NOMO-1 (cell line): ENCODE data around the gene SELPLG.
"Not testable (repeated sequence)": the region's sequence is repeated elsewhere in the genome, so short reads cannot be mapped to it uniquely, and the experiment has no call there.

Source experiments
- DNase-seq, 2 experiments: peaks; one replicate each; lab custom pipeline; 2025; ENCODE audit not compliant: unreplicated experiment in 2 of 2; lab: John Stamatoyannopoulos, UW

SELPLG gene

DNA sequence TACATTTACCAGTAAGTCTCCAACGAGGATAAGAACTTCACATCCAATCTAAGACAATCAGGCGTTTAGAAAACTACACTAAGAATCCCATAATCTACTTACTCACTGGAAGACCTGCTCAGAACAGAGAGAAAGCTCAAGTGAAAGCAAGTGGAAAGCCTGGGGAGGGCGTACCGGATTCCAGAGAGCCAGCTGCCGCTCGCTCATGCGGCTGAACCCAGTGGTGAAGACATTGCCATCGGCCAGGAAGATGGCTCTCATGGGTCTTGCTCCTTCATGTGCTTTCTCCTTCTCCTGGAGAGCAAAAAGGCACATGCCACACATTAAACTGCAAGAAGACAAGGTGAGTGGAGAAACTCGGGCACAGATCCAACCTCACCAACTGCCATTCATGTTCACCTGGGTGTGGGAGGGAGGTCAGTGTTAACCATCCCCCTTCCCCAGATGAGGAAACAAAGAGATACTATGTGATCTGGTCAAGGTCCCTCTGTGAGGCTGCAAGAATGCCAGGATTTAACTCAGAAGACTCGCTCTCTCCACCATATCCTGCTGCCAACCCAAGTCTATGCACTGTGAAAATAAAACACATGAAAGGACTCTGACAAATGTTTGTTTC lies 23.5 kb upstream of the SELPLG start:
- DNase-seq, result no peak

DNA sequence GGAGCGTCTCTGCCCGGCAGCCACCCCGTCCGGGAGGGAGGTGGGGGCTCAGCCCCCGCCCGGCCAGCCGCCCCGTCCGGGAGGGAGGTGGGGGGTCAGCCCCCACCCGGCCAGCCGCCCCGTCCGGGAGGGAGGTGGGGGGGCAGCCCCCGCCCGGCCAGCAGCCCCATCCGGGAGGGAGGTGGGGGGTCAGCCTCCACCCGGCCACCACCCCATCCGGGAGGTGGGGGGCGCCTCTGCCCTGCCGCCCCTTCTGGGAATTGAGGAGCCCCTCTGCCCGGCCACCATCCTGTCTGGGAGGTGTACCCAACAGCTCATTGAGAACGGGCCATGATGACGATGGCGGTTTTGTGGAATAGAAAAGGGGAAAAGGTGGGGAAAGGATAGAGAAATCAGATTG lies 22.6 kb upstream of the SELPLG start:
- DNase-seq, result not testable (repeated sequence)

DNA sequence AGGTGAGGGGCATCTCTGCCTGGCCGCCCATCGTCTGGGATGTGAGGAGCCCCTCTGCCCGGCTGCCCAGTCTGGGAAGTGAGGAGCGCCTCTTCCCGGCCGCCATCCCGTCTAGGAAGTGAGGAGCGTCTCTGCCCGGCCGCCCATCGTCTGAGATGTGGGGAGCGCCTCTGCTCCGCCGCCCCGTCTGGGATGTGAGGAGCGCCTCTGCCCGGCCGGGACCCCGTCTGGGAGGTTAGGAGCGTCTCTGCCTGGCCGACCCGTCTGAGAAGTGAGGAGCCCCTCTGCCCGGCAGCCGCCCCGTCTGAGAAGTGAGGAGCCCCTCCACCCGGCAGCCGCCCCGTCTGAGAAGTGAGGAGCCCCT lies 22.1 kb upstream of the SELPLG start:
- DNase-seq, result not testable (repeated sequence)

DNA sequence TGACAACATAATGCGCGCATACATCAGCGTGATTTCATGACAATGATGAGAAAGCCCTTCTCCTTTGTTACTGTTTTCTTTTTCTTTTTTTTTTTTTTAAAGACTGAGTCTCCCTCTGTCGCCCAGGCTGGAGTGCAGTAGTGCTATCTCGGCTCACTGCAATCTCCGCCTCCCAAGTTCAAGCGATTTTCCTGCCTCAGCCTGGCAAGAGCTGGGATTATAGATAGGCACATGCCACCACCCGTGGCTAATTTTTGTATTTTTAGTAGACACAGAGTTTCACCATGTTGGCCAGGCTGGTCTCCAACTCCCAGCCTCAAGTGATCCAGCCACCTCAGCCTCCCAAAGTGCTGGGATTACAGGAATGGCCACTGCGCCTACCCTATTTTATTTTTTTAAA lies 20.9 kb upstream of the SELPLG start:
- DNase-seq, result not testable (repeated sequence)

DNA sequence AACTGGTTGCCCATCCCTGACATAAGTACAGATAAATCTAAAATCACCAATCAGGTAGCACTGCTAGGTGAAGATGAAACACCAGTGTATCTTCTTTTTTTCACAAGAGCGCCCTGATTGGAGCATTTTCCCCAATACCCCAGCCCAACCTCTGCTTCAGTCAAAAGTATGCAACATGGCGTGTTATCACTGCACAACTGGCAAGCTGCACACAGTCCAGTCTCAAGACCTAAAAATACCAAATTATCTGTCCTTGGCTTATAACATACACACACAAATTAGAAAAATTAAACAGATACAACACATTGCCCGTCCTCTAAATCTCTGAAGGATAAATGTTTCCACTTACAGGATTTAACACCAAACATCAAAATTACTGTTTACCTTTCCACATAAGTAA lies 20.2 kb upstream of the SELPLG start:
- no peak for DNase-seq

DNA sequence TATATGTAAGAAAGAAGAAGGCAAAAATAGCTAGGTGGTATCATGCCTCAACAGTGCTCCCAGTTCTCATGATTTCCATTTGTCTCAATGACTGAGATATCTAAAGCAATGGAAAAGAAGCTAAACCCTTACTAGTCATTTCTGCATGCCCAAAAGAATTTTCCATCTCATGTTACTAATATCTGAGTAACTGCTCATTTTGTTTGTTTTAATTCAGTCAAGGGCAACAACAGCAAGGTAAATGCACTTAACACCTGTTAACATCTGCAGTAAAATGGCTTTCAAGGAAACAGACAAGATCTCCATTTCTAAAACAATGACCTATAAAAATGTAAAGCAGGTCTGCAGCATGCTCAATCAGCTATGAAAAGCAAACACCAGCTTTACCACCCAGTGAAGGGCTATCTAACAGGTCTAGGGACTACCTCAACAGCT lies 19.4 kb upstream of the SELPLG start:
- no peak for DNase-seq

DNA sequence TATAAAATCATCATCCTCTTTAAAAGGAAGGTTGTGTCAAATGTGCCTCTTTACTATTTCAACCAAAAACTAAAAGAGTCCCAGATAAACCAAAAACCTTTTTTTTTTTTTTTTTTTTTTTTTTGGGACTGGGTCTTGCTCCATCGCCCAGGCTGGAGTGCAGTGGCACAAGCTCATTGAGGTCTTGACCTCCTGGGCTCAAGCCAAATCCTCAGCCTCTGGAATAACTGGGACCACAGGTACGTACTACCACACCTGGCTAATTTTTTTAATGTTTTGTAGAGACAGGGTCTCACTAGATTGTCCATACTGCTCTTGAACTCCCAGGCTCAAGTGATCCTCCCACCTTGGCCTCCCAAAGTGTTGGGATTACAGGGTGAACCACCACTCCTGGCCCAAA lies 16.4 kb upstream of the SELPLG start:
- DNase-seq, result no peak

DNA sequence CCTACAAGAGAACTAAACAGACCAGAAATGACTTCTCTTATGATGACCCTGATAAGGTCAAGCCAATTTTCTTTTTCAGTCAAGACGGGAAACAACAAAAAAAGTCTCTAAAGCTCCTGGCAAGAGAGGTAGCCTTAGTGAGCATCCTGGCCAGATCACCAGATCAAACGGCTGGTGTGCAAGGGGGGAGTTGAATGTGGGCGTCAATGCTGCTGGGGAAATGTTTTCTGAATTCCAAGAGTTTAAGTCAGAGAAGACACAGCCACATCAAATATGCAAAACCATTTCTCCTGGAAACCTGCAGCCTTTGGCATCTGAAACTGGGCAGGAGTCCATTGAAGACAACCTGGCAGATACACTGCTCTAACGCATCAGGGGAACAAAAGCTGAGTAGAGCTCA lies 16.0 kb upstream of the SELPLG start:
- DNase-seq, result no peak

DNA sequence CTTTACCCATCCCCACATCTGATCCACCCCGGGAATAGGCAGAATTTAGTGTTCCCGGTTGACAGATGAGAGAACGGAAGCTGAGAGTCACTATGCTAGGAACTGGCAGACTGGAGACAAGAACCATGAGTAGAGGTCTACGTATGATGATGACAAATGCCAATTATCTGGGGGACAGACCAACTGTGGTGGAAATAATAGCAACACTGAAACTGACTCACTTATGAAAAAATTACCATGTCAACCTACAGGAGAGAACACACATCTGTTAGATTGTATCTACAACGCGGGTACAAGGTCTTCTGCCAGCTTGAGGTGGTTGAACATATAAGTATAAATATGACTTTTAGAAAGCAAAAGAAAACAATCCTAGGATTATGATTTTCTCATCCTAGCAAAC lies 15.4 kb upstream of the SELPLG start:
- no peak for DNase-seq

DNA sequence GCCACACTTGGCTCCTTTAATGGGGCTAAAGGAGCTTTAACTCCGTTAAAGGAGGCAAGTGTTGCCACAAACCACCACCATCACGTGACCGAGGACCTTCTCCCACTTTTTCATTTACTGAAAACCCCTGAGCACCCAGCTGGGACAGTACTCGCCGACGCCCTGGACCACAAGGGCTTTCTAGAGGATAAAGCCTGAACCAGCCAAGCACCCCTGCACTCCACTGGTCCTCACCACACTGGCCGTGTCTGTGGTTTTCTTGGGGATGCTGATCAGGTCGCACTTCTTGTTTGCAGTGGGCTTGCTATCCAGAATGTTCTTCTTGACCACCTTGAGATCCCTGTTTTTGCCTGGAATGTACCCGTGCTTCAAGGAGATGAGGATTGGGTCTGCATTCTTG lies 14.7 kb upstream of the SELPLG start:
- DNase-seq, result no peak

DNA sequence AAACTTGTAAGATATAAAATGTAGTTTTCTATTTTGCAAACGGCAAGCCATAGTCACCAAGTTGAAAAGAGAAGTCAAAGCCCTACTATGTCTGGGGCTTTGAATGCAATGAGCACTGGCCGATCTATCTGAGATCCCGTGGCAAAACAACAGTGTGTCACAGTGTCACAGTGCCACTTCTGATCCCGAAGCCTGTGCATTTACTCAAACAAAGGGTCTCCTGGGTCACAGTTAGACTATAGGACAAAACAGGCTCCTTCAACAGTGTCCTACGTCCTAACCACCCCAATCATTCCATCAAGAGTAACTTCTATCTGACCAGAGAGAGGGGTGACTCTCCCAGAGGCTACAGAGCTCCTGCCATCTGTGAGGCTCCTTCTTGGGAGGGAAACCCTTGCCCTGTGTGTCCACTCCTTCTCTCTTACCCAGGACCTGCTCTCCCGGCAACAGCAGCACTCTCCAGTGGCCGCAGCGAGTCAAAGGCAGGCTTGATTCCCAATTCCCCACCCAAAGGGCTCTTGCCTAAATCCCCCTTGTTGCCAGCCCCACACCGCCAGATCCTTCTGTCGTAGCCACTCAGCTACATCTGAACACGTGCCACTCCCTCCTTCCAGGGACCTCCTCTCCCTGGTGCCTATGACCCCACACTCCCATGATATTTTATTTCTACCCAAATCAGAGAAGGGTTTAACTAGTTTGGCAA lies 14.0 kb upstream of the SELPLG start:
- no peak for DNase-seq

DNA sequence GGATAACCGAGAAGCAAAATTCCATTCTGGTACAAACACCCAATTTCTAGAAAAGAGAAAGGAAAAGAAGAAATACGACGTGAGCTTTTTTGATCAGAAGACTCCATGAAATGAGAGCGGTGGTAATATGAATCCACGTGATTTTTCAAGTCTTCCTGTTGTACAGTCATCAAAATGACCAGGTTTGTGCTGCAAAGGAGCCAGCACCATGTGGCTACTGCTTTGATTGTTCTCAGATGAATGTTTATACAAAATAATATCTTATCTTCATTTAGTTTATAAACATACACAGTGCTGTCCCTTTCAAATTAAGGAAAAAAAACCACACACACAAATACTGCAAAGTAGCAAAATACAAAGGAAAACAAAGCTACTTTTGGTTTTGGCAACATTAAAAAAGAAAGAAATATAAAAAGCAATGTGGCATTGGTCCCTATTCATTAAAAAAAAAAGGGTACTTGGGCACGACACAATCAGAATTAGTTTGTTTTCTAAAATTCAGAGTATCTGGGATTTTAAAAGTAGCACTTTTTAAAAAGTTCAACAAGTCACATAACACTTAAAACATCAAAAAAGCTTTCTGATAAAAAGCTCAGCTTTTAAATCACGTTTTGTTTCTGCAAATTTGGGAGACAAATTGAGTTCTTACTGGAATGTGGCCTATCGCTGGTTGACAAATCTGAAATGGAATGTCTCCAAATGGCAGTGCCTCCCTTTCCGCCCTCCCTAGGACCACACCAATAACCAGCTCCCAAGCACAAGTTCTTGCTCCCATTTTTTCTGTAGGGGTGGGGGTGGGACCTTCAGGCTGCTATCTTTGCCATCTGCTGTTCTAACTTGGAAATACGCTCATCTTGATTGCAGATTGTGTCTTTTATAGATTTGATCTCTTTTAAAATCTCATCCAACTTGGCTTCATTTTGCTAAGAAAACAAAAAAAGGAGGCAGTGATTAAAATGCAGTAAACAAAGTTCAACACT lies 13.2 kb upstream of the SELPLG start:
- no peak for DNase-seq

DNA sequence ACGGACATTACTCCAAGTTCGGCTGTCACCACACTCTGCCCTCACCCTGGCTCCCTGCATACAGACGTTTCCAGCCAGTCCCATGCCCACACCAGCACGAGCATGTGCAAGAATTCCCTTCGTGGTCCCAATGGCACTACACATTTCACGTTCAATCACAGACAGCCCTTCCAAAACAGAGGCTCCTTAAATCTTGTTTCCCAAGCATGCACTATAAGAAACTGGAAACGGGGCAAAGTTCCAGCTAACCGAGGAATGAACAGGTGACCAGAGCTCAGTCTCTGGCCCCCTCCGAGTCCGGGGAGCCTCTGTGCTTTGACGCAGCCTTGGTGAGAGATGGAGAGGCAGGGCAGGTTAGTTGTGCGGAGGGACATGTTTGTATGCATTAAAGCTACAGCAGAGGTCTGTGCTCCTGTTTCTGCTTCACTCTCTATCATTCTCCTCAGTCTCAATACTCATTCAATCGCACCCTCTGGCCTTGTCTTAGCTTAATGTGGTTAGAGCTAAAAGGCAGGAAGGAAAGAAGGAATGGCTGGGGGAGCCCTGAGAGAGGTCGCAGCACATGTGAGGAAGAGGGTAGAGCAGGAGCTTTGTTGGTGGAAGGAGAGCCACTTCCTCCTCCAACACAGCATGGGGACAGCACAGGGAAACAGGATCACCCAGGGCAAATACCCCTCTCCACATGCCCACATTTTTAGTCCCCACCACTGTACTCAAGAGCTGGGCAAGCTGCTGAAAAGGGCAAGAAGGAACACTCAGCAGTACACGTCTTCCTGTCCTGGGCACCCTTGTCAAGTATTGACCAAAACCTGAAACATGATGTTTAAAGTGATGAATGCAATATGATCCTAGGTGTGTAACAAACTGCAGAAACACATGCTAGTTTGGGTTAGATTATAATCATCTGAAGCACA lies 12.2 kb upstream of the SELPLG start:
- DNase-seq, result no peak

DNA sequence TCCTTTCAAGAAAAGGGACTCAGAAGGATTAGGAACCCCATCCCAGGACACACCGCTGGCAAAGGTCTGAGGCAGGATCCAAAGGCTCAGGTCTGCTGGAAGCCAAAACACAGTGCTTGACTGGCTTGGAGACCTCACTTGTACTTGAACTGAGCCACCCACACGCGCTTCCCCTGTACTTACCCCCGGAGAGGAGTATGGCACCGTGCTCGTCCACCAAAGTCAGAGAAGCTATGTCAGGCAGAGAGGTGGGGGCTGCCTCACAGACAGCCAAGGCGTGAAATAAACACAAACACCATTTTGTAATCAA lies 11.1 kb upstream of the SELPLG start:
- no peak for DNase-seq

DNA sequence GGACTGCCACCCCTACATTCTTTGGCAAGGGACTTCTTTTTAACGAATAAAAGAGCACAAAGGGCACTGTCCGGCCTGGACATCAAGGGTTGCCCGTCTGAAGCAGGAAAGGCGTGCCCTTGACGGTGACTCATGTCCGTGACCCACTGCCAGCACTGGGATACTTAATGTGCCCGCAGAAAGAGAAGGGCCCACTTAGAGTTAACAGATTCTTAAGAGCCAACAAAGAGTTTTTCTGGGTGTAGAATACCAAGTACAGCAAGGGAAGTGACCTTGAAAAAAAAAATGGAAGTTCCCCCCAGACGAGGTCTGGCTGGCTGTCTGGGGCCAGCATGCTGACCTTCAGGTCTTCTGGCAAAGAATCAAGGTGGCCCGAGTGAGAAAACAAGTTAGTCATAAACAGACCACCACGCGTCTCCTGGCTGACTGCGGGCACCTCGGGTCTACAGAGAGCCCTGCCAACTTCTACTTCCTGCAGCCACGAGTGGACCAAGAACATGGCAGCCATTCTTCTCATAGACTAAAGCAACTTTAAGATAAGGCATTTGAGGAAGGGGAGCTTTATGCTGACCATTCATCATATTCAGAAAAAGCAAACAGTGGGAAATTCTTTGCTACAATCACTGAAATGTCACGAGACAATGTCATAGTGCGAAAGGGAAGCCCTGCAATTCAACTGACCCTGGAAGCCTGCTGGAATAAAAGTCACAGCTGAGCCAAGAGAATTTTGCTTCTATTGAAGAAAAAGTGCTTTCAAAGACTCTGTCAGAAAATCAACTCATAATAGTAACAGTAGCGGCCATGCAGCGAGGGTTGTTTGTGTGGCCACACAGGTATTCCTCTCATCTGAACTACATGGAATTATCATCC lies 10.5 kb upstream of the SELPLG start:
- no peak for DNase-seq

DNA sequence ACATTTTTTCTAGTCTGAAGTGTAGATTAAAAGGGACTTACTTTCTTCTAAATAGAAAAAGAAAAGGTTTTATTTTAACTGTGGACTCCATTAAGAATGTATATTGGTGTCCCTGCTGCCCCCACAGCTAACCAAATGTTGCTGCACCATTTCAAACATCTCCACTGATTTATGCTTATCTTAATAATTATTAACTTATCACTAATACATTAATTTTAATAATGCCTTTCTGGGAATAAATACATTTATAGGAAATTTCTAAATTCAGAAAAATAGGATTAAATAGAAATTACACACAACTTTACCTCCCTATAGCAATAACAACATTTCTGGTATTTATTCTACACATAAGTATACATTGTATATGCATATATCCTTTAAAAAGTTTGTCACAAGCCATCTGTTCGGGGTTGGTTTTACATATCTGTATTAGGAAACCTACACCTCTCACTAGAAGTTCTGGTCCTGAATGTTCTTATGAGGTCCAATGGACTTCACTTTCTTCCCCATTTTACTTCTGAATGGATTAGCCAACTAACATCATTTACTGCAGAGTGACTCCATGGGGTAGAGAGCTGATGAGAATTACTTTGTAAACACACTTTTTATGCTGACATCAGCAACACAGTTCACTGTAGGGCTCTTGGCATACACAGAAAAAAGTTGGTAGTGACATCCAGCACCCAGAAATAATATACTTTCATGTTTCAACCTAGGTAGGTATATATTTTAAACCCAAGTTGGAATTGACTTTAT lies 9.4 kb upstream of the SELPLG start:
- DNase-seq, result no peak

DNA sequence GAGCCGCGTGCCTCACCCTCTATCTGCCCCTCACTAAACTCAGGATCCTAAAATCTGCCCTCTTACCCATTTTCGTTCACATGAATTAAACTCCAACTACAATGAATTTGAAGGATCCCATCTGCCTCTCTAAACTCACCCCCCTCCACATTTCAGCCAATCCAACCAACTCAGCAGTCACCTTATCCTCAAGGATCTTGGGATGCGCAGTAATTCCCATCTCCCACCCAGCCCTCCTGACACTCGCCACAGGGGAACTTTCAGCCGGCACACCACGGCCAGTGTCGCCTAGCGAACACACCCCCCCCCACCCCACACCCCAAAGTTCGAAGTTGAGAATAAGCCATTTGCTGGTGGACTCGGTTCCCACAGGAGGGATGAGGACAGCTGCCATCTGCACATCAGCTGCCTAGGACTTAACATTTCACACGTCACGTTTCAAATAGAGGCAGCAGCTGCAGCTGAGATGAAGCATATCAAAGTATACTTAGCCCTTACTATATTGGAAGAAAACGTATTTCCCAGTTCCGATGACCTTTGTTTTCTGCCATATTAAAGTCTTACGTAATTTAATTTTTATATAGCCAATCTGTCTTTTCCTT lies 8.7 kb upstream of the SELPLG start:
- no peak for DNase-seq

DNA sequence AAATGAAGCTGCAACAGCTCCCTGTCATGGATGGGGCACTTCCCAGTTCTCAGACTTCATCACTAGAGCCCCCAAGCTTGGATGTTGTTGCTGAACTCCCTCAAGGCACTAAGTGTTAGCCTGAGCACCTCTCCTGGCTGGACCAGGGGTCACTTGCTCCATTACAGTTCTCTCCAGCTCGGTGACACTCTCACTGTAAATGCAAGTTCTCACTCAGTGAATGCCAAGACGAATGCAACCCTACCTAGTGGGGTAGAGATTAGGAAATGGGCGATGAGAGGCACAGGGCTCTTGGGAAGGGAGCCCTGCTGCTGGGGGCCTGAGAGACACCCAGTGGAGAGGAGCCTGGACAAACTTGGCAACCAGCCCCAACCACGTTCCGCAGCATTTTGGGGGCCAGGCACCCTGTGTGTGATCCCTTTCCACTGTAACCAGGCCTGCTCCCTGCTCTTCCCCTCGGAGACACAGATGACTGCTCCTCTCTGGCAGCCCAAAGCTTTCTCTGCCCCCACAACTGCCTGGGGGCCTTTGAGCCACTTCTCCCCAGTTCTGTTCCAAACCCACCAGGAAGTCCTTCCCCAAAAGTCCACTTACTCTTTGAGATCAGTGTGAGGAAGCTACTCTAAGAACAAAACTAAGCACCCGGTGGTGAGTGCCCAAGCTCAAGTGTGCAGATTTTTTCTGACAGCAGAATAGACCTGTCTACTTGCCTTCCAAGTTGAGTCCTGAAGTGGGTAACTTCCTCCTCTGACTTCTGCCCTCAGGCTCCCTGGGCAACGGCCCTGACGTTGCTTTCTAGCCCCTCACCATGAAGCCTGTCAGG lies 8.0 kb upstream of the SELPLG start:
- peak; percentile 5 to 23 for DNase-seq
